Measurements from ENCODE around the gene FEM1C. TPM values are rescaled to one million over a fixed set of nuclear protein-coding genes. Genes with fewer than 3 reads are reported as not detected.

The FEM1C gene
- total and polyA plus RNA-seq, 10 of the 15 experiments (the other 5 are each of a cell fraction or from before 2014, with no cell fraction given), result 1.9 to 15.6 (median 8.0) TPM

DNA sequence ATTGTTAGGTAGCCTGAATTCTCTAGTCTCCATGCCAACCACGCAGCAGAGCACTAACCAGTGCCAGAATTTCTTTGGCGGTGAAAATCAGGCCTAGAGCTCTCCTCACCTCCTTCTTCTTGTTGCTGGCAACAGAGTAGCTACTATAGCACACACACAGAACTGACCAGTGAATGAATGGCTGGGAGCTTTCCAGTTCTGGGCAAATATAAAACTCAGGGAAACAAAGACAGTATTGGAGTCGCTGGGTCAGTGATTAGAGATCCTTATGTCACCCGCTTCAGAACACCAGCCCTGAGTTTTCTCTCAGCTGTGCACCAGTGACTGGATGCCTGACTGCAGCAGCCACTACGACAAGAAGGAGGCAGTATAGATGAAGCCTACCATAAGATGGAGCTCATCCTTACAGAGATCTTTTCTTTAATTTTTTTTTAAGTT is 26.9 kb upstream of the FEM1C start:
- intact Hi-C loops (cut with micrococcal nuclease; ENCODE audit: unreplicated experiment) (no loop called here), in situ Hi-C loops (cut with MboI) (no loop called here)
- H3K4me3 ChIP-seq, result no peak overlapping the region
- no peaks in the 10 kb centered on the region for H4K20me1 ChIP-seq (ENCODE audit: control insufficient read depth, insufficient read depth)
- ChIA-PET POLR2A (interaction anchor here (0.6 to 1.6 kb wide), 2 partner anchors 197 to 241 kb away, joined by 3 to 4 read pairs; no protein-coding TSS in a partner anchor), SMC1A (ENCODE audit: uncharacterized antibody, unreplicated experiment) (interaction anchor here (0.6 to 11.4 kb wide), 9 partner anchors 12 to 268 kb away, joined by 3 to 156 read pairs (median 4); no protein-coding TSS in a partner anchor), RAD21 (ENCODE audit: unreplicated experiment) (interaction anchor here (0.7 to 2.1 kb wide), 5 partner anchors 16 to 262 kb away, joined by 3 to 8 read pairs (median 4); partner anchors contain the start of gene FEM1C), CTCF (interaction anchor here (0.8 to 8.3 kb wide), 11 partner anchors 9 to 269 kb away, joined by 3 to 81 read pairs (median 4); partner anchors contain the start of gene TICAM2)
- no peak for DNase-seq (ENCODE audit: low read depth, low spot score)
- no peak overlapping the region for H2AFZ ChIP-seq (ENCODE audit: control insufficient read depth, low read depth, low read length)
- no TSS peak for BruUV-seq (replicated peaks)
- peaks cover 2% of the 10 kb centered on the region; the same call in 2 of the 3 replicates for H3K9me3 ChIP-seq (replicated peaks; ENCODE audit: control insufficient read depth, insufficient read depth, low read length)
- no peaks in the 10 kb centered on the region for H3K79me2 ChIP-seq (ENCODE audit: control insufficient read depth, insufficient read depth, low read length)
- 94% methylated on average over 5 of the region's 5 CpGs for WGBS (ENCODE audit: insufficient coverage, insufficient replicate concordance, low lambda C conversion rate, missing lambda C conversion rate)
- no peaks in the 10 kb centered on the region for H3K27me3 ChIP-seq (replicated peaks in 1 of 2; ENCODE audit: control insufficient read depth in 2 of 2, insufficient read depth in 2 of 2, low read length in 1 of 2)
- H3K9ac ChIP-seq (ENCODE audit: control insufficient read depth, insufficient read depth, low read length), result no peak overlapping the region
- TF ChIP-seq, protein P1, sequence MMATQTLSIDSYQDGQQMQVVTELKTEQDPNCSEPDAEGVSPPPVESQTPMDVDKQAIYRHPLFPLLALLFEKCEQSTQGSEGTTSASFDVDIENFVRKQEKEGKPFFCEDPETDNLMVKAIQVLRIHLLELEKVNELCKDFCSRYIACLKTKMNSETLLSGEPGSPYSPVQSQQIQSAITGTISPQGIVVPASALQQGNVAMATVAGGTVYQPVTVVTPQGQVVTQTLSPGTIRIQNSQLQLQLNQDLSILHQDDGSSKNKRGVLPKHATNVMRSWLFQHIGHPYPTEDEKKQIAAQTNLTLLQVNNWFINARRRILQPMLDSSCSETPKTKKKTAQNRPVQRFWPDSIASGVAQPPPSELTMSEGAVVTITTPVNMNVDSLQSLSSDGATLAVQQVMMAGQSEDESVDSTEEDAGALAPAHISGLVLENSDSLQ (IDR thresholded peaks at IDR 0.05), result no peak
- TF ChIP-seq YY1 (IDR thresholded peaks at IDR 0.05; ENCODE audit: low read depth, low read length) (no peak), BACH1 (IDR thresholded peaks at IDR 0.05; ENCODE audit: borderline replicate concordance) (no peak), NFIC (IDR thresholded peaks at IDR 0.05; ENCODE audit: low read depth, low read length) (no peak), STAT3 (IDR thresholded peaks at IDR 0.05; ENCODE audit: low read depth, low read length) (no peak), POLR2AphosphoS2 (IDR thresholded peaks at IDR 0.05; ENCODE audit: low read depth, low read length) (no peak)
- H3K36me3 ChIP-seq (ENCODE audit: control insufficient read depth in 2 of 2, insufficient read depth in 2 of 2, low read length in 1 of 2), result no peaks in the 10 kb centered on the region
- peaks cover 15% of the 10 kb centered on the region for H3K4me1 ChIP-seq (ENCODE audit: control insufficient read depth, insufficient read depth, low read length)
- H3K27ac ChIP-seq (ENCODE audit: control insufficient read depth, insufficient read depth), result no peak overlapping the region
- no peak for ATAC-seq
- FAIRE-seq, result no peak
- no peak overlapping the region for H3K4me2 ChIP-seq (ENCODE audit: control insufficient read depth, insufficient read depth)

Measured in GM12878 (cell line).